ENCODE data around the gene GALNT14. TPM values are rescaled to one million over a fixed set of nuclear protein-coding genes. Genes with fewer than 3 reads are reported as not detected.

GALNT14 gene
- 1.0 and 1.3 TPM in 2 replicates for total RNA-seq

GRCh38 chr2:31138037-31138962 lies at the start of gene GALNT14:
TSS of gene GALNT14 (minus strand) at chr2:31138440. CDS start at chr2:31138086, 354 bp downstream.

Other genes with a start within 250 kb of the GALNT14 start
- gene CAPN14, start 79.1 kb upstream of the GALNT14 start, total RNA-seq, result under 0.01 TPM in 2 replicates
- 22.7 and 22.9 TPM in 2 replicates for gene EHD3, start 95.7 kb upstream of the GALNT14 start, total RNA-seq